GM06990 (cell line): ENCODE results near the gene STAC2.

Experiments
- DNase-seq: peaks from one replicate; pipeline ENCODE4 v3.0.0-alpha.2; 2011; ENCODE audit not compliant: insufficient read length; ENCODE audit errors: extremely low read depth
- H3K27me3 ChIP-seq: replicated peaks from 2 replicates; pipeline ENCODE4 v1.6.0; 2011; ENCODE audit warnings: low read length; ENCODE audit not compliant: control insufficient read depth, insufficient read depth
- H3K36me3 ChIP-seq: 2 replicates; pipeline ENCODE4 v1.5.1; 2011; ENCODE audit warnings: low read length; ENCODE audit not compliant: control insufficient read depth, insufficient read depth
- H3K4me3 ChIP-seq: replicated peaks from 2 replicates; pipeline ENCODE4 v1.5.1; 2011; ENCODE audit warnings: low read depth, mild to moderate bottlenecking, control low read depth, low read length
- TF ChIP-seq, protein P1 (sequence below): IDR thresholded peaks from 2 replicates; pipeline ENCODE4 v1.5.1; 2011; ENCODE audit warnings: low read length, control low read depth, mild to moderate bottlenecking, inconsistent platforms; ENCODE audit not compliant: insufficient read depth, poor library complexity, severe bottlenecking

STAC2 gene

DNA sequence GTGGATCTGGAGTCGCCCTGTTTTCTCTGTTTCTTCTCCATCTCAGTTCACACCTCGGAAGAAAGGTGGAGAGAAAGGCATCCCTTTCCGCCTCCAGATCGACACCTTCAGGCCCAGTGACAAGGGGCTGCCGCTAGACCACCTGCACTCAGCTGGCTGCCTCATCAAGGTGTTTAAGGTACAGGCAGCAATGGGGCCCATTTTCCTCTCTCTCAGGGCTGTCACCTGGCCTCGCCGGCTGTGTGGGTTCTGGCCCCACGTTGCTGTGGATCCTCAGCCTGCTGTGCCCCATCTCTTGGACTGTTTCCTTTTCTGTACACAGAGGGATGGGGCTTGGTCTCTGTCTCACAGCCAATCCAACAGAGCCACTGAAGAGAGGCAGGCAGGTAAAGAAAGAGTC lies 17.4 kb upstream of the STAC2 start:
- Histone ChIP-seq H3K27me3 (no peaks in the 10 kb centered on the region), H3K36me3 (no peaks in the 10 kb centered on the region), H3K4me3 (no peak overlapping the region)
- no peak for DNase-seq
- TF ChIP-seq, protein P1, sequence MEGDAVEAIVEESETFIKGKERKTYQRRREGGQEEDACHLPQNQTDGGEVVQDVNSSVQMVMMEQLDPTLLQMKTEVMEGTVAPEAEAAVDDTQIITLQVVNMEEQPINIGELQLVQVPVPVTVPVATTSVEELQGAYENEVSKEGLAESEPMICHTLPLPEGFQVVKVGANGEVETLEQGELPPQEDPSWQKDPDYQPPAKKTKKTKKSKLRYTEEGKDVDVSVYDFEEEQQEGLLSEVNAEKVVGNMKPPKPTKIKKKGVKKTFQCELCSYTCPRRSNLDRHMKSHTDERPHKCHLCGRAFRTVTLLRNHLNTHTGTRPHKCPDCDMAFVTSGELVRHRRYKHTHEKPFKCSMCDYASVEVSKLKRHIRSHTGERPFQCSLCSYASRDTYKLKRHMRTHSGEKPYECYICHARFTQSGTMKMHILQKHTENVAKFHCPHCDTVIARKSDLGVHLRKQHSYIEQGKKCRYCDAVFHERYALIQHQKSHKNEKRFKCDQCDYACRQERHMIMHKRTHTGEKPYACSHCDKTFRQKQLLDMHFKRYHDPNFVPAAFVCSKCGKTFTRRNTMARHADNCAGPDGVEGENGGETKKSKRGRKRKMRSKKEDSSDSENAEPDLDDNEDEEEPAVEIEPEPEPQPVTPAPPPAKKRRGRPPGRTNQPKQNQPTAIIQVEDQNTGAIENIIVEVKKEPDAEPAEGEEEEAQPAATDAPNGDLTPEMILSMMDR = no peak

DNA sequence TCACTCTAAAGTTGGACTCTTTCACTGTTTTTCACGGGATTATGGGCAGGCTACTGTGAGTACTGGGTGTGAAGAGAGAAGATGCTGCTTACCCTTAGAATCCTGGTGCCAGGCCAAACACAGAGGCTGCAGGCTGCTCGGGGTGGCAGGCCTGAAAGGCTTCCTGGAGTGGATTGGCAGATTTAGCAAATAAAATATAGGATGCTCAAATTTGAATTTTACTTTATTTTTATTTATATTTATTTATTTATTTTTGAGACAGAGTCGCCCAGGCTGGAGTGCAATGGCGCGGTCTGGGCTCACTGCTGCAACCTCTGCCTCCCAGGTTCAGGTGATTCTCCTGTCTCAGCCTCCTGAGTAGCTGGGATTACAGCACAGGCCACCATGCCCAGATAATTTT lies 14.9 kb upstream of the STAC2 start:
- Histone ChIP-seq H3K27me3 (no peaks in the 10 kb centered on the region; the same call in 1 of the 2 replicates), H3K4me3 (no peak overlapping the region), H3K36me3 (no peaks in the 10 kb centered on the region)
- TF ChIP-seq, protein P1 = no peak
- no peak for DNase-seq

DNA sequence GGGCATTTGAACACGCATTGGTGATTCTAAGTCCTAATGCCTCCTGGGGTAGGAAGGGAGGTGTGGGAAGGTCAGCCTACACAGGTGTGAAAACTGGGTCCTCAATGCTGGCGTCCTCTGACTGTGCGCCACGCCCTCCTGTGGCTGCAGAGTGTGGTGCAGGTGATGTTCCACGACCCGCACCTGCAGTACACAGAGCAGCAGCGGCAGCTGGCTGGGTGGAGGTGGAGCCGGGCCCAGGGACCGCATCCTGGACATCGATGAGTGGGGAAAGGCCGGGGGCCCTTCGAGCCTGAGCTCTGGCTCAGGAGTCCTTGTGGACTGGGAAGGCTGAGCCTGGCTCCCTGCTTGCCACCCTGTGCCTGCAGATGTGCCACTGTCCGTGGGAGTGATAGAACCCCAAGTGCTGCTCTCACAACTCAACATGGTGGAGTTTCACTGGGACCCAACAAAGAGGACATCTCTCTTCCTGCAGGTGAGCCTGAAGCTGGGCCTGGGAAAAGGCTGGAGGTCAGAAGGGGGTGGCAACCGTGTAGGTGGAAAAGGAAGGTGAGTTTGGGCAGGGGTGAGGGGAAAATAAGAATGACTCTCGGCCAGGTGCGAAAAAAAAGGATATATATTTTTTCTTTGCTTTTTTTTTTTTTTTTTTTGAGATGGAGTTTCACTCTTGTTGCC lies 14.0 kb upstream of the STAC2 start:
- TF ChIP-seq, protein P1 = peak; percentile 87
- peak; percentile 71 for DNase-seq
- H3K4me3 ChIP-seq = no peak overlapping the region
- no peaks in the 10 kb centered on the region for H3K36me3 ChIP-seq
- H3K27me3 ChIP-seq = no peaks in the 10 kb centered on the region; the same call in 1 of the 2 replicates

DNA sequence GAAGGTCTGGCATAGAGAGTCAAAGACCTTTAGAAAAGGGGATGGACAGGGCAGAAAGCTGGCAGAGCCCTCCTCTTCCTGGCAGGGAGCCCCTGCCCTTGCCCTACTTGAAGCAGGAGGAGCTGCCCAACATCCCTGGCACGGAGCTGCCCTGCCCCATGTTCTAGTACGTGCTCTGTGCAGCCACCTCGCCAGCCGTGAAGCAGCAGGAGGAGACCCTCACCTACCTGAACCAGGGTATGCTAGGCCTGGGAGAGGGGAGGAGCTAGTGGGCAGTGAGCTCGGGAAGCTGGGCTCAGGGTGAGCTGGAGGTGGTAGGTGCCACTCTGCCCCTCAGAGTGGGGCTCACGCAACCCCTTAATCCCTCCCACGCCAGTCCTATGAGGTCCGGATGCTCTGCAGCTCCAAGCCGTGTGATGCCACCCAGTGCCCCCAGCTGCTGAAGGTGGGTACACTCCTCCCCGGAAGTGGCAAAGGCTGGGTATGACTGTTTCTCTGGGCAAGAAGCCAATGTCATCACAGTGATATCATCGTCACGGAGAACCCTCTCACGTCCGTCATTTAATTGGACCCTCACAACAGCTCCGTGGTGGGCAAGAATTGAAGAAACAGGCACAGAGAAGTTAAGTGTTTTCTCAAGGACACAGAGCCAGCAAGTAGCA lies 12.7 kb upstream of the STAC2 start:
- H3K36me3 ChIP-seq = no peaks in the 10 kb centered on the region
- H3K27me3 ChIP-seq = no peaks in the 10 kb centered on the region; the same call in 1 of the 2 replicates
- DNase-seq = no peak
- TF ChIP-seq, protein P1 = no peak
- no peak overlapping the region for H3K4me3 ChIP-seq

DNA sequence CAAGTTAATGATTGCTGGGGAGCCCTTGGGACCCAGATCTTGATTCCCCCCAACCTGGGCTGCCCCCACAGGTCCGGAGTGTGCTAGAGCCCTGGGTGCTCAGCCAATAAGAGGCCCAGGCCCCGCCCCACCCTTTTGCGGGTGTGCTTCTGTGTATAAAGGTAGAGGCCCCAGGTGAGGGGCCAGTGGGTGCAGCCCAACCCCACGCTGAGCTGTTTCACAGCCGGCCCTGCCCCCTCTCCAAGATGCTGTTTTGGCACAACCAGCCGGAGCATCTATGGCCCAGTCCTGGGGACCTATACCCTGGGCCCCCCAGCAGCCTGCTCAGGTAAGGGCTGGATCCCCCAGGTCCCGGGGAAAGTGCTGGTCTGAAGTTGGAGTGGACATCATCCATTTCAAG lies 11.8 kb upstream of the STAC2 start:
- DNase-seq = no peak
- no peak overlapping the region for H3K4me3 ChIP-seq
- no peaks in the 10 kb centered on the region; the same call in 1 of the 2 replicates for H3K27me3 ChIP-seq
- H3K36me3 ChIP-seq = no peaks in the 10 kb centered on the region
- TF ChIP-seq, protein P1 = no peak

DNA sequence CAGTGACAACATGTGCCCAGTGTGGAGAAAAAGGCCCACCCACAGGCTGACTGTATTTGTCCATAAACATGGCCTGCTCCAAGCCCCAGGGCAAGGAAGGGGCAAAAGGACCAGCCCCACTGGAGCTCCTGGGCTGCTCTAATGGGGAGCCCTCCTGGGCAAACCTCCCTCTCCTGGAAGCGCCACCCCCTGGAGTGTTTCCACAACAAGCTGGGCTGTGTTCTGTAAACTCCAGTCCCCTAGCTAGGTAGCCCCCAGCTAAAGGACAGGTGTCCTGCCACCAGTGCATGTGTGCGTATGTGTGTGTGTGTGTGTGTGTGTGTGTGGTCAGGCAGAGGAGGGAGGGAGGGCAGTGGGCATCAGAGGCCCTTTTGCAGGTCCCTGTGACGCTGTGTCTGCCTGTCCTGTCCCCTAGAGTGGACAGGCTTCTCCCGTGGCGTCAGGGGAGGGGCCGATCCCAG lies 11.3 kb upstream of the STAC2 start:
- DNase-seq = no peak
- TF ChIP-seq, protein P1 = no peak
- H3K4me3 ChIP-seq = no peak overlapping the region
- no peaks in the 10 kb centered on the region for H3K36me3 ChIP-seq
- H3K27me3 ChIP-seq = no peaks in the 10 kb centered on the region; the same call in 1 of the 2 replicates
